Peyer's patch (tissue), 4 donors: ENCODE data around the gene WWOX.

Experiments used
- CTCF ChIP-seq, 6 experiments: fragments of 450-650 bp in 4 of 6; fragments of 200-600 bp in 2 of 6; sonication (generic) in 1 of 6; IDR thresholded peaks; one replicate each; pipeline ENCODE4 v1.5.1; 2017 to 2019; ENCODE audit warnings: antibody characterized with exemption in 6 of 6, mild to moderate bottlenecking in 3 of 6, moderate library complexity in 1 of 6
- POLR2A ChIP-seq, 2 donors: fragments of 450-650 bp; IDR thresholded peaks; one replicate each; pipeline ENCODE4 v1.5.1; 2017; ENCODE audit warnings: antibody characterized with exemption in 2 of 2, mild to moderate bottlenecking in 2 of 2, moderate library complexity in 2 of 2

- TF ChIP-seq POLR2A (IDR thresholded peaks at IDR 0.05), result no peak
- no peak for TF ChIP-seq CTCF (IDR thresholded peaks at IDR 0.05)
Measured at GRCh38 chr16:78292086-78292843, 192.8 kb downstream of the WWOX start.
